ENCODE results near the gene PHF21A. TPM values are rescaled to one million over a fixed set of nuclear protein-coding genes. Genes with fewer than 3 reads are reported as not detected.

Gene PHF21A
- total and polyA plus RNA-seq, 2 donors (not counting 3 experiments of a cell fraction or from before 2014, with no cell fraction given), result 14.1 to 30.5 TPM

- no peak for DNase-seq (ENCODE audit: low read depth, low spot score)
- dilution Hi-C loops (cut with MboI; ENCODE audit: extremely low pct_ligation_motif_present, low sequenced_read_pairs) (no loop called here), intact Hi-C loops (cut with micrococcal nuclease) (no loop called here)
- Histone ChIP-seq H3K4me1 (ENCODE audit: control insufficient read depth, extremely low read depth, insufficient read depth, low read length) (peaks cover 4% of the 10 kb centered on the region), H3K27me3 (ENCODE audit: control insufficient read depth in 2 of 2, insufficient read depth in 2 of 2, low read length in 2 of 2) (no peaks in the 10 kb centered on the region), H3K4me3 (replicated peaks in 1 of 3; ENCODE audit: insufficient read depth in 1 of 3, low read depth in 1 of 3, low read length in 3 of 3) (no peak overlapping the region), H3K9me3 (replicated peaks; ENCODE audit: control insufficient read depth, insufficient read depth, low read length) (no peaks in the 10 kb centered on the region), H3K79me2 (ENCODE audit: control insufficient read depth, insufficient read depth, low read length) (no peaks in the 10 kb centered on the region), H3K9ac (replicated peaks; ENCODE audit: extremely low read depth, insufficient read depth, low read length) (no peak overlapping the region), H3K27ac (ENCODE audit: insufficient read depth, low read depth, low read length) (no peak overlapping the region), H2AFZ (ENCODE audit: low read depth, low read length) (no peak overlapping the region), H3K4me2 (ENCODE audit: insufficient read depth, low read length) (no peak overlapping the region), H3K36me3 (ENCODE audit: control insufficient read depth in 2 of 2, extremely low read depth in 1 of 2, insufficient read depth in 2 of 2, low read length in 2 of 2) (peaks cover 0 to 2% of the 10 kb centered on the region in 2 experiments), H4K20me1 (replicated peaks; ENCODE audit: control insufficient read depth, extremely low read depth, insufficient read depth, low read length) (peaks cover 2% of the 10 kb centered on the region), H3K9me1 (replicated peaks; ENCODE audit: control insufficient read depth, extremely low read depth, insufficient read depth, low read length) (no peaks in the 10 kb centered on the region)
- no peak for FAIRE-seq
- BruUV-seq (replicated peaks), result no TSS peak
- ChIA-PET CTCF (interaction anchor here (2.4 to 2.8 kb wide), 2 partner anchors 16 to 19 kb away, joined by 8 to 27 read pairs; no protein-coding TSS in a partner anchor), POLR2A (no interaction called here)
- TF ChIP-seq POLR2AphosphoS5 (IDR thresholded peaks at IDR 0.05; ENCODE audit: insufficient read depth, low read depth, low read length) (no peak), FOS (IDR thresholded peaks at IDR 0.05; ENCODE audit: borderline replicate concordance, insufficient read depth, low read length) (no peak), POLR2A (IDR thresholded peaks at IDR 0.05; ENCODE audit: low read depth, low read length) (no peak), CTCF (IDR thresholded peaks at IDR 0.05; ENCODE audit: extremely low read depth in 1 of 2, insufficient read depth in 1 of 2, low read depth in 1 of 2, low read length in 2 of 2) (no peak), MAX (IDR thresholded peaks at IDR 0.05; ENCODE audit: insufficient read depth, insufficient read length) (no peak), JUN (IDR thresholded peaks at IDR 0.05; ENCODE audit: borderline replicate concordance, insufficient read depth, insufficient read length, low read depth) (no peak), MYC (IDR thresholded peaks at IDR 0.05; ENCODE audit: low read depth, low read length) (no peak), GATA2 (IDR thresholded peaks at IDR 0.05; ENCODE audit: insufficient read depth, insufficient read length, low read depth, low read length) (no peak), EZH2 (IDR thresholded peaks at IDR 0.05; ENCODE audit: borderline replicate concordance, low read depth, low read length, severe bottlenecking) (no peak)
Measured at GRCh38 chr11:45984192-45984591, 137.1 kb downstream of the PHF21A start.

Measured in endothelial cell of umbilical vein (primary cell).